HuH-7 (cell line): ENCODE measurements around the gene NUDCD3.
"Not testable (repeated sequence)": the region's sequence is repeated elsewhere in the genome, so short reads cannot be mapped to it uniquely, and the experiment has no call there.

Experiments
- DNase-seq: peaks from one replicate; pipeline ENCODE4 v3.0.0; 2011; ENCODE audit warnings: low spot score

The NUDCD3 gene

DNA sequence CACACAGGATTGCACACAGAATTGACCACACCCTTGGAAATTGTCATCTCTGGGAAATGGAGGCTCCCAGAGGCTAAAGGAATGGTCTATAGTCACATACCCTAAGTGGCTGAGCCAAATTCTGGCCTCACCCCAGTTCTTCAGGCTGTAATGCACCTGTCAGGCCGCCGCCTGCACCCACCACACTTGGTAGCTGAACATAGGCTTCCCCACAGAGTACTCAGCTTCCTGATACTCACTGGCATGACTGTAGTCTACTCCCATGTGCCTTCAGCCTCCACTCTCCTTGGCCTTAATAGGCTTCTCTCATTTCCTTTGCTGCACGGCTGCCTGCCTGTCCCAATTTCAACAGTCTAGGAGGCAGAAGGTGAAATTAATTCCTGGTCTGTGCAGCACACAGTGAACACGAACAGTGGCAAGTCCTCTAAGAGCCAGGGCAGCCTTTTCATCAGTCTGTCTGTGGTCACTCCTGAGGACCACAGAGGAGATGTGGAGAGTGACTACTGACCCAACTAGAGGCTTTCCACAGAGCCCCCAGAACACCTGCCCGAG is 42.5 kb downstream of the NUDCD3 start:
- DNase-seq, result no peak

DNA sequence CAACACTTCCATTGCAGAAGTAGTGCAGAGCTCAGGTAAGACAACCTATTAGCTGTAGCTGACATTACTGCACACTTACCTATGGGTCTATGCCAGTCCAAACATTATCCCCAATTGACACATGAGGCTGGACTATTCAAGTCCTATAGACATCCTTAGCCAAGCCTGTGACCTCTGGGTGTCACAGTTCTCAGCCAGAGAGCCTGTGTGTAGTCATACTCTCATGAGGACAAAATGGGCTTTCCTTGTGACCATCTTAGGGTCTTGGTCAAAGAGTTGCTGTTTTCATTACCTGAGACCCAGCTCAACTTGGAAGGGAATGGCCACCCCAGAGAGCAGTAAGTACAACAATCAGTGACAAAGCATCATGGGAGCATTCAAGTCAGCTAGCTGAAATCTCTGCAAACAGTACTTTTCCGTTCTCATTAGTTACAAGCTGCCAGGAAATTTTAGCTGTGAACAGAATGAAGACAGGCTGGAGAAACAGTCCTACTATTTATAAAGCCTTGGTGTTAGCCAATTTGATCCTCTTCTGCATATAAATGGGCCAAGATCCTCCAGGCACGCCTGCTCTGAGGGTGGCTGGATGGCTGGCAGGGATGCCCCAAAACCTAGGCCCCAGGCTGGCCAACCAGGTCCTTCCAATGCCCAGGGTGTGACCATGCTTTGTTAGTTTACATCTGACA is 44.3 kb downstream of the NUDCD3 start:
- no peak for DNase-seq

DNA sequence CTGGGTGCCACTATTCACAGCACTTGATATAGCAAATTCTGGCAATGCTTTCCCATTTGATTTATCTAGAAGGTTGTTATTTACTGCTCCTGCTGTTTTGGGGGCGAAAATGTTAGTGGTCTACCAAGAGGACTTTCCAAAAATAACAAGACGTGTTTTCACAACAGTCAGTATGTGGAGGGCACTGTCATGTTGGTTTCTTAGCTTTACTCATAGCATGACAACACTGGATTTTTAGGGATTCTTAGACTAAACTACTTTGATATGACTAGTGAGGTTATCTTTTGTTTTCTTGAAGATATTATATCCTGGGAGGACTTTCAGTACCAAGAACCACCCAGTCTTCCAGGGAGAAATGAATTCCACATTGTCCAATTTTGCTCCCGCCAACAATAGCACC is 49.4 kb downstream of the NUDCD3 start:
- DNase-seq, result no peak

DNA sequence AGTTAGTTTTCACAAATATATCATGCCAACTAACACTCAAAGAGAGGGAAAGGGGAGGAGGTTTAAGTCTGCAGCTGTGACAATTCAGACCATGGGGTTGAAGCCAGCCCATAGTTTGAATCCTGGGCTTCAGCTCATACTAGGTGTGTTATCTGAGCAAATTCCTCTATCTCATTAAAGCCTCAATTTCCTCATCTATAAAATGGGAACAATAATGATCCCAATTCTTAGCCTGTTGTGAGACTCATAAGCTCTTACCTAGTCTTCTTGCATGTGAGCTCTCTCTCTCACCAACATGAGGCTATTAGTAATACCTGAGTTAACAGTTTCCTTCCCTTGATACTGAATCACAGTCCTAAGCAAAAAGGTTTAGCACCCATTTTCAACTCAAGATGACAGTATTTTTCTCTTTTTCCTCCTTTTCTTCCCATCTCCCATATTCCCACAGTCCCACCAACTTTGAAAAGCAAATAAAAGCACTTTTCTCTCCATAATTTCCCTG is 49.8 kb downstream of the NUDCD3 start:
- no peak for DNase-seq

DNA sequence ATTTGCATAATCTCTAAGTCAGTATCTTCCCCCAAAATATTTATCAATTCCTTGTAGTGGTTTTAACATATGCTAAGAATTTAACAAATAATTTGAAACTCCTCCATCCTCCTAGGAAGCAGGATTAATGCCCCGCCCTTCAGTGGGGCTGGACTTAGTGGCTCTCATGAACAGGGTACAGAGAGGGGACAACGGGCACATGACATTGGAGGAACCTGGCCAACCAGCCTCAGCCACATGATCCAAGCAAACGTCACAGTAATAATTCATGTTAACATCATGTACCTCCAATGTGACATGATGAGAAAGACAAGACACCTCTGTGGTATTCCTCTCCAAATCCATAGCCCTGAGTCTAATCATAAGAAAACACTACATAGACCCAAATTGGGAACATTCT is 50.5 kb downstream of the NUDCD3 start:
- no peak for DNase-seq

DNA sequence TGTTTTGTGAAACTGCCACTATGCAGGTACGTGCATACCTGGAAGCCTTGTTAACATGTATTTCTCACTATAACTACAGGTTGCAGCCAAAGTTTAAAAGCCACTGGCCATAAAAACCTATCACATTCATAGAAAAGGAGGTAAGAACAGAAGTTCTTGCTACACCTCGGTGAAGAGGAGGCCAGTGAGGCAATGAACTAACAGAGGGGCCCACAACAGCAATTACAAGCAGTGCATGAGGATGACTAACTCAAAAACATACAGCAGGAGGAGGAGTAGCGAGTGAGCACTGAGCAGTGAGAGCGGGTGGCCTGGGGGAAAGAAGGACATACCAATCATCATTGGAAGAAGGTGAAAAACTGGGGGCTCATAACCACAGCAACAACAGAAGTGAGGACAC is 51.6 kb downstream of the NUDCD3 start:
- DNase-seq, result no peak

DNA sequence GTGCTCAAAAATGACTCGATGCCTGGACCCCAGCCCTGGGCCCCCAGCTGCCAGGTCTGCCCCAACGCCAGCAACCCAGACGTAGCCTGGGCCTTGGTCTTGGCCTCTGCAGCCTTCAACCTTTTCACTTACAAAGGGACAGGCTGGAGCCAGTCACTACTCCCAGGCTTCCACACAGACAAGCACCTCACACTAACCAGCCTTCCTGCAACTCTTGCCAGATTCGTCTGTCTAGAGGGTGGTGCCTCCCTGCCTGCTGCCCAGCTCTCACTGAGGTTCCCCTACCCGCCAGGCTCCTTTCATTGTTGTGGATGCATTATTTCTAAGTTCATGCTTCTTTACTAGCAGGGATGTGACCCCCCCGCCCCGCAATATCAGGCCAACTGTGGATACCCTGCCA is 56.3 kb downstream of the NUDCD3 start:
- DNase-seq, result no peak

DNA sequence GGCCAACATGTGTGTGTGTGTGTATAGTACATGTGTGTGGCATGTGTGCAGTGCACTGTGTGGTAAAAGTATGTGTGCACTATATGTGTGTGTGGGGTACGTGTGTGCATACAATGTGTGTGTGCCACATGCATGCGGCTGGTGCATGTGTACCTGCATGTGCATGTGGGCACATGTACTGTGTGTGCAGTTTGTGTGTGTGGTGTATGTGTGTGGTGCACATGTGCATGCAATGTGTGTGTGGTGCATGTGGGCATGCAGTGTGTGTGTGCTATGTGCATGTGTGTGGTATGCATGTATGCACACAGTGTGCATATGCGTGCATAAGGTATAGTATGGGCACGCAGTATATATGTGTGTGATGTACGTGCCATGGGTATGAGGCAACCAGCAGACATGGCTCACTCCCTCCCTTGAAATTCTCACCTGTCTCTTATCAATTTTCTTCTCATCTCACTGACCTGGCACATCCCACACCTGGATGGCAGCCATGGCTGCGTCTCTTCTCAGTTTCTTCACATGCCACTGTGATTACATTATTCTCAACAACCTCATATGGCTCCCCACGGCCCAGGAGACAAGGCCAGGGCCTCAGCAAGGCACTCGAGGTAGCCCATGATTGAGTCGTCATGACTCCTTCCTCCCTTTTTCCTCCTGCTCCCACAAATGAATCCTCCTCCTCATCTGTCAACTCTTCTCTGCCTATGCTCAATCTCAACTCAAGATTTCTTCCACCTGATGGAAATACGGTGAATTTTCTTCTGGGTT is 57.0 kb downstream of the NUDCD3 start:
- no peak for DNase-seq

DNA sequence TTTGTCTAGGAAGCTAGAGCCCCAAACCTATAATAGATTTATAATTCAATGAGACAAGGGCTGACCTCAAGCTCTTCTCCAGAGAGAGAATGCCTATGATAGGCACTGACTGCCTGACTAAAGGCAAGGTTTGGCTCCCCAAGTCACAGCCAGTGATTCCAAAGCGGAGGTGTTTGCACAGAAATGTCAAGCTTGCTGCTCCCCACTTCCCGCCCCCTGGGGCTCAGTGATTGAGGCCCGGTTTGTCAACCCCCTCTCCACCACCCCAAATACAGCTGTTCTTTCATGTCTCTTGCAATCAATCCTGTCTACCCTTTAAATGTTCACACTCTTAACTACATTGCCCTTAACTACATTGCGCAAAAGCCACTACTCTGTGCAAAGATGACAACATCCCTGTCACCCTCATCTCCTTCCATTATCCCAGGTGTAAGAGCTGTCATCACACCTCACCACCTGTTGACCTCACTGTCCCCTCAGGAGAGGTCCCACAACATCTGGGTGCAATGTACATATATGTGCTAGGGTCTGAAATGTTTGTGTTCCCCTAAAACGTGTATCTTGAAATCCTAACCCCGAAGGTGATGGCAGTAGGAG is 58.0 kb downstream of the NUDCD3 start:
- no peak for DNase-seq

DNA sequence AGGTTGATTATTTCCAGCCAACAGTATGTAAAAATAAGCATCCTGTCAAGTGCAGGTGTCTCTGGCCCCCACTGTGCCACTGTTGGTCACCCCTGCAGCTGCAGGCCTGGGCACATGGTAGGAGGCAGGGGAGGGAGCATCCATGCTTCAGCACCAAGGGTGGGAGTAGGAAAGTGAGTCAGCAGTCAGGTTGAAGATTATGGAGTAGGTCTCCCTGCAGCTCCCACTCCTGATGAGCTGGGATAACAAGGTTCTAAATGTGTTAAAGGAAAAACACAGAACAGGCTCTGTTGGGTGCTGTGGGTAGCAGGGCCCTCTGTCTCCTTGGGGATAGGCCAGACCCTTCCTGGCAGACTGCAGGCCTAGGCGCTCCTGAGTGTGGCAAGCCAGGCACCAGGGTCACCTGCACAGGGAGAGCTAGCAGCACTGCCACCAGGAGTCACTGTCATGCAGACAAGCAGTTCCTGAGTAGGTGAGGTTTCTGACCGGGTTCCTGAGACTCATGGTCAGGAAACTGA is 59.3 kb downstream of the NUDCD3 start:
- DNase-seq, result peak; percentile 49

DNA sequence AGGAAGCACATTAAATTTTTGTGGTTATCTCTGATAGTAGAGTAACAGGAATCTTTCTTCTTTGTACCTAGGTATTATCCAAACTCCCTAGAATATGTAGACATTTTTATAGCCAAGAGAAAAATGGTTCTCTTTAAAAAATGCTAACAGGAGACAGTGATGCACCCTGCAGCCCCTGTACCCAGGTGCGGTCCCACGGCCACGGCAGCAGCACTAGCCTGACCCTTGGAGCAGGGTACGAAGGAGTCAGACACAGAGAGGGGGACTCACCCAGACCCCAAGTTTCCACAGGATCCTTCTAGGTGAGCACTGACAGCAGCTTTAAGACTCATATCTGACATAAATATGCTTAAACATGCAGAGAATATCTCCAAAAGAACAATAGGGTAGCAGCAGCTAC is 60.4 kb downstream of the NUDCD3 start:
- DNase-seq, result no peak

DNA sequence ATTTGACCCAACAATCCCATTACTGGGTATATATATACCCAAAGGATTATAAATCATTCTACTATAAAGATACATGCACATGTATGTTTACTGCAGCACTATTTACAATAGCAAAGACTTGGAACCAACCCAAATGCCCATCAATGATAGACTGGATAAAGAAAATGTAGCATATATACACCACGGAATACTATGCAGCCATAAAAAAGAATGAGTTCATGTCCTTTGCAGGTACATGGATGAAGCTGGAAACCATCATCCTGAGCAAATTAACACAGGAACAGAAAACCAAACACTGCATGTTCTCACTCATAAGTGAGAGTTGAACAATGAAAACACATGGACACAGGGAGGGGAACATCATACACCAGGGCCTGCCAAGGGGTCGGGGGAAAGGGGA is 65.7 kb downstream of the NUDCD3 start:
- not testable (repeated sequence) for DNase-seq

DNA sequence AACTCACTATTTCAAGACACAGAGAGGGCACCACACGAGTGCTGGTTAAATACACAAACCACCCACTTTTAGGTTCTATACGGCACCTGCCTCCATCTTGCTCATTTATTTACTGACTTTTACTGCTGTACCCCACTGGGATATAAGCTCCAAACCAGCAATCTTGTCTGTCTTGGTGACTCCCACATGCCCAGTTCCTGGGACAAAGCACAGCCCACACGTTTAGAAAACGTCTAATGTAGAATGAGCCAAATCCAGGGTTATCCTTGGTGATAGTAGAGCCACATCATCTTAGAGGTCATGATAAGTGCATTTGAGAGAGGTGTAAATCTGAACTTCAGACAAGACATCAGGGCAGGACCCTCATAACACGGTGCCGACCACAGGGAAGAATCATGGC is 73.5 kb downstream of the NUDCD3 start:
- no peak for DNase-seq

DNA sequence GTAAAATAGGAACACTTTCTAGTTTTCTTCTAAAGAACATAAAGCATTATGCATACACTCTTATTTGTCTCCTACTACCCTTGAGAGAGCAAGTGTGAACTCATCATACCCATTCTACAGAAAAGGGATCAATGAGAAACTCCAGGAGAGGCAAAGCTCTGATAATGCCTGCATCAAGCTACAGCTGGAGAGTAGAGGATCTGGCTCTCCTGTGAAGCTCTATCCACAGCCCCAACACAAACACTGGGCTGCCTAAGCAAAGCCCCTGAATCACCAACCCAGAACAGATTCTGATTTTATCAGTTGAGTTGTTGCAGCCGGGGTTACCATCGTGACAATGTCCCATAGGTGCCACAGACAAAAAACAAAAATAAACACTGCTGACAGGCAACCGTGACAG is 74.9 kb downstream of the NUDCD3 start:
- DNase-seq, result no peak

DNA sequence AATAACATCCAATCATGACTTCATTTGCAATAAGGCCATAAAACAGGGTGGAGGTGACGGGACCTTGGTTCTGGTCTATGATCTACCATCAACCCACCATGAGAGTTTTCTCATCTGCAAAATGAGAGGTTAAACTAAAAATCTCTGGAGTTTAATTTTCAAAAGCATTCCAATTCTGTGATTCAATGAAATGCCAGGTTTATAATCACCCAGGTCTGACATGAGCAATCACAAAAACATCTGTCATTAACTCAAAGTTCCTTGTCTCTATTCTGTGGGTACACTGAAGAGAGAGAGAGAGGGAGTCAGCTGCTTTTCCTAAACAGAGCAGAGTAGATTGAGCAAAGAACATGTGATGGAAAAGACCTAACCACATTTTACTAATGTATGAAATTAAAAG is 75.4 kb downstream of the NUDCD3 start:
- no peak for DNase-seq

DNA sequence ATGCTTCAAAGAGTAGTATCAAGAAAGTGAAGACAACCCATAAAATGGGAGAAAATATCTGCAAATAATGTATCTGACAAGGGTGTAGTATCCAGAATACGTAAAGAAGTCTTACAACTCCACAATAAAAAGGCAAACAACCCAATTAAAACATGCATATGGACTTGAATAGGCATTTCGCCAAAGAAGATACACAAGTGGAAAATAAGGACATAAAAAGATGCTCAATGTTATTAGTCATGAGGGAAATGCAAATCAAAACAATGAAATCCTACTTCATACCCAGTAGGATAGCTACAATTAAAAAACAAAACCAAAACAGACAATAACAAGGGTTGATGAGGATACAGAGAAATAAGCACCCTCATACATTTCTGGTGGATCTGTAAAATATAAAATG is 79.2 kb downstream of the NUDCD3 start:
- DNase-seq, result no peak

DNA sequence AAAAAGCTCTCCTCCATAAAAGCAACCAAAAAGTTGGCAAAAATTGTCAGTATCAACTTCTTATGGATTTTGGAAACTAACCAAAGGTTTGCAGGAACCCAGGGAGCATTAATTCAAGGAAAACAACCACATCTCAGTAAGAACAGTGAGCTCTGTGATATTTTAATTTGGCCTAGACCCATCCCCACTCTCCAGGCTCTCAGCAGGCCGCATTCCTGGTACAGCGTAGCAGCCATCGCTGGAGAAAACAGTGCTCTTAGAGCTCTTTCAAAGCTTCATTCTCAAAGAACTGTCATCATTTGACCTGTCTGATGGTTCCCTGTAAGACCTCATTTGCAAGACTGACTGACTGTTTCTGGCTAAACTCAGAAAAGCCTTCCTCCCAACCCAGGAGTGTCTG is 81.9 kb downstream of the NUDCD3 start:
- no peak for DNase-seq

DNA sequence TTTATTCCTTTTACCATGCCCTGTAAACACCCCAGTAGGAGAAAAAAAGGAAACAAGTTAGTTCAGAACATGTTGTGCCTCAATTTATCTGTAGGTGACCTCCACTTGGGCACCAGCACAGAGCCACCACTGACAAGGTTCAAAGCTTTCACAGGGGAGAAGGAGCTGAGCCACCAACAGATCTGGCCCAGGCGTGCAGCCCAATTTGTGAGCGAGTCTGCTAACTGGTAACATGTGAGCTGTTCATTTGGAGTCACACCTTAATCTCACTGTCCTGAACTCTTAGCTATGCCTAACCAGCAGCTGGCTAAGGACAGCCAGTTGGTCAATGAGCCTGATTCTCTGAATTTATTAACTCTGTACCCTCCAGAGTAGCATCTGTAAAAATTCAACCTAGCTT is 86.7 kb downstream of the NUDCD3 start:
- no peak for DNase-seq

DNA sequence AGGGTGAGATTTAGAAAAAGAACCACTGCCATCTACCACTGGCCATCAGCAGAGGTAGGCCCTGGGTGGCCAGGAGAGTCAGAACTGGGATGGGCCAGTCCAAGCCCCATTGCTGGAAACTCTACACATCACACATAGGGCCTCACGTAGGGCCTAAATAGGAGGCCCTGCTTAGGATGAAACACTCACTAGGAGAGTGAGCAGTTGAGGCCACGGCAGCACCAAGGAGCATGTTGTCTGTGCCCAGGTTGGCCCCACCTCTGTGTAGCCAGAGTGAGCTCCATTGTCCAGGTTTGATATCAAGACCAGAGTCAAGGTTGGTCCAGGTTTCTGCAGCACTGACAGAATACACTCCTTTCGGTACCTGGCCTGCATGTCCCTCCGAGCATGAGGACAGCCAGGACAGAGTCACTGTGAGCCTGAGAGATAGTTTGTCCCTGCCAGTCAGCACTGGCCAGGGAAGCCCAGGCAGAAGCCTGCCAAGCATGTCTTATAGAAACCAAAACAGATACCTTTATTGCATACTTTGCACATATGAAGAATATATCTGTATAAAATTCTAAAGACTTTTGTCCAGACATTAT is 87.2 kb downstream of the NUDCD3 start:
- DNase-seq, result no peak

DNA sequence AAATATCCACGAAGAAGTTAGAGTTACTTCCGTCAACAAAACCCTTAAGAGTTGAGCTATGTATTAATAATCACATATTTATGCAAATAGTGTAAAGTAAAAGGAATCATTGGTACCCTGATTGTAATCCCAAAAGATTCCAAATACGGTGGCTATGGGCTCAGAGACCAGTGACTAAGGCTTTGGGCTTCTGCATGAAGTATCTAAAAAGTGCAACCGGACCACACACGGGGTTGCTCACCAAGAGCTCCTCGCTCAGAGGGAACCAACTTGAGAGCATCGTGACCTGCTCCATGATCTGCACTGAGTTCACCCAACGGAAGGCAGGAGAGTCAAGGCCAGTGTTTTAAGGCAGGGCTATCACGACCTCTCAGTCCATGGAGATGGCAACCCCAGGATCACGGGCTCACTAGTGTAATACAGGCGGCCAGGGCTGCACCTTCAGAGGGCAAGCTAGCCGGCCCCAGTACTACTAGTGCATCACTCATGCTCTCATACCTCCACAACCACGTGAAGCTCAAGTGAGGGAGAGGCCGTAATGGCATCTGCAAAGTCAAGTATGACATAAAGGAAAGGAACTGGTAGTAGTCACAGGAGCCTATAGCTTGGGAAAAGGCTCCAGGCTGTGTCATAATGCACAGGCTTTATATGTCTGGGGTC is 87.9 kb downstream of the NUDCD3 start:
- DNase-seq, result no peak

DNA sequence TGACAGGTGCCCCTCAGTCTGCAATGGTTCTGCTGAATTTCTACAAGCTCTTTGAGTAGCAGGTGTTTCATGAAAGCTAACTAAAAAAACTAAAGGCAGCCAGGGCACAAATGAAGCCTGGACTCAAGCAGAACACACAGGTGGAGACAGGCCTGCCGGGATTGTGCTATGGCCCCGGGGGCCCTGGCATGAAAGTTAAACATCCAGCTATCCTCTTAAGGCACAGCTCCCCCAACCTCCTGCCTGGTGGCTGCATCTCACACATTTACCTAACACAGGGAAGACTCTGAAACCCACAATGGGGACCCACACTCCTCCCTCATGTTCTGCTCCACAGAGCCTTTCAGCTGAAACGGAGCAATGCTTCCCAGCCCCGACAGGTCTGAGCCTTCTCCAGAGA is 88.8 kb downstream of the NUDCD3 start:
- no peak for DNase-seq

DNA sequence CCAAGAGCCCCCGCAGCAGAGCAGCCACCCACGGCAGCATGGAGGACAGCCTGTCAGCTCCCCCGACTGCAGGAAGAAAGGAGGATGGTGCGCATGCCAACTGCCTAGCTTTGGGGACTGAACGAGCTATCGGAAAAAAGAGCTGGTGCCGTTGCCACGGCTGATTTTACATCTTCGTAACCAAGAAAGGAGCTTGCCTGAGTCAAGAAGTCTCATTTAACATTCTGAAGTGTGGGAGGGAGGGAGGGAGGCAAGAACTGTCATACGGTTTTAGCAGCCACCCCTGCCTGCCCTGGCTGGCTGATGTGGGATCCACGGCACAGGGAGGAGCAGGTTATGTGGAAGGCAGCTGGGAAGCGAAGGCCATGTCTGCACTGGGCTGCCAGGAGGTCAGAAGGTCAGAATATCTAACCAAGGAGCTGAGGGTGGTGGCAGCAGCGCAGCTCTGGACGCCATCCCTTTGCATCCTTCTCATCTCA is 90.4 kb downstream of the NUDCD3 start:
- no peak for DNase-seq
